ENCODE measurements around the gene KIF26A.

KIF26A gene

GRCh38 chr14:104144453-104144790 lies 6.0 kb downstream of the KIF26A start:
- peaks cover 6% of the 10 kb centered on the region; the same call in 1 of the 2 replicates for H3K4me1 ChIP-seq
- no peaks in the 10 kb centered on the region for H3K36me3 ChIP-seq (replicated peaks)
- H3K4me3 ChIP-seq: no peak overlapping the region

GRCh38 chr14:104144911-104145825 lies 6.8 kb downstream of the KIF26A start:
- no peaks in the 10 kb centered on the region for H3K36me3 ChIP-seq (replicated peaks)
- peaks cover 8% of the 10 kb centered on the region for H3K4me1 ChIP-seq
- in situ Hi-C loops (cut with MboI; ENCODE audit: low sequenced_read_pairs): no loop called here

More at GRCh38 chr14:104144453-104144790, 6.0 kb downstream of the KIF26A start:
- in situ Hi-C loops (cut with MboI; ENCODE audit: low sequenced_read_pairs): no loop called here
- no peaks in the 10 kb centered on the region for H3K9me3 ChIP-seq
- no peak for DNase-seq (ENCODE audit: low spot score in 2 of 2)
- no peaks in the 10 kb centered on the region for H3K27me3 ChIP-seq (ENCODE audit: low read depth)

GRCh38 chr14:104145826-104146601 lies 7.6 kb downstream of the KIF26A start:
- no peaks in the 10 kb centered on the region for H3K9me3 ChIP-seq
- in situ Hi-C loops (cut with MboI; ENCODE audit: low sequenced_read_pairs): no loop called here
- H3K27me3 ChIP-seq (ENCODE audit: low read depth): no peaks in the 10 kb centered on the region
- no peak overlapping the region for H3K4me3 ChIP-seq
- peak in 1 of 2 experiments; percentile 4 for DNase-seq (ENCODE audit: low spot score in 2 of 2)
- peaks cover 8% of the 10 kb centered on the region for H3K4me1 ChIP-seq
- H3K36me3 ChIP-seq (replicated peaks): no peaks in the 10 kb centered on the region

More at GRCh38 chr14:104144911-104145825, 6.8 kb downstream of the KIF26A start:
- no peak overlapping the region for H3K4me3 ChIP-seq
- no peaks in the 10 kb centered on the region for H3K9me3 ChIP-seq
- peak in 1 of 2 experiments; percentile 7 for DNase-seq (ENCODE audit: low spot score in 2 of 2)
- H3K27me3 ChIP-seq (ENCODE audit: low read depth): no peaks in the 10 kb centered on the region

- DNase-seq (ENCODE audit: low spot score in 2 of 2): peak in 1 of 2 experiments; percentile 6
- in situ Hi-C loops (cut with MboI; ENCODE audit: low sequenced_read_pairs): no loop called here
- H3K9me3 ChIP-seq: no peaks in the 10 kb centered on the region
- H3K4me1 ChIP-seq: peaks cover 8% of the 10 kb centered on the region
- H3K36me3 ChIP-seq (replicated peaks): no peaks in the 10 kb centered on the region
- H3K4me3 ChIP-seq: no peak overlapping the region
- no peaks in the 10 kb centered on the region for H3K27me3 ChIP-seq (ENCODE audit: low read depth)
Observed at GRCh38 chr14:104146651-104147345, 8.4 kb downstream of the KIF26A start.

GRCh38 chr14:104147346-104148125 lies 9.1 kb downstream of the KIF26A start:
- no peak overlapping the region for H3K4me3 ChIP-seq
- no peaks in the 10 kb centered on the region for H3K9me3 ChIP-seq
- H3K4me1 ChIP-seq: peaks cover 8% of the 10 kb centered on the region
- in situ Hi-C loops (cut with MboI; ENCODE audit: low sequenced_read_pairs): no loop called here
- peaks cover 3% of the 10 kb centered on the region; the same call in 1 of the 2 replicates for H3K36me3 ChIP-seq (replicated peaks)
- H3K27me3 ChIP-seq (ENCODE audit: low read depth): no peaks in the 10 kb centered on the region
- DNase-seq (ENCODE audit: low spot score in 2 of 2): no peak

- Histone ChIP-seq H3K4me1 (peaks cover 8% of the 10 kb centered on the region), H3K27me3 (ENCODE audit: low read depth) (no peaks in the 10 kb centered on the region), H3K36me3 (replicated peaks) (peaks cover 3% of the 10 kb centered on the region; the same call in 1 of the 2 replicates), H3K9me3 (no peaks in the 10 kb centered on the region), H3K4me3 (no peak overlapping the region)
- in situ Hi-C loops (cut with MboI; ENCODE audit: low sequenced_read_pairs): no loop called here
- no peak for DNase-seq (ENCODE audit: low spot score in 2 of 2)
Observed at GRCh38 chr14:104148433-104149277, 10.3 kb downstream of the KIF26A start.

- peaks cover 8% of the 10 kb centered on the region for H3K4me1 ChIP-seq
- no peak for DNase-seq (ENCODE audit: low spot score in 2 of 2)
- in situ Hi-C loops (cut with MboI; ENCODE audit: low sequenced_read_pairs): no loop called here
- H3K27me3 ChIP-seq (ENCODE audit: low read depth): no peaks in the 10 kb centered on the region
- no peak overlapping the region for H3K4me3 ChIP-seq
- H3K36me3 ChIP-seq (replicated peaks): peaks cover 3% of the 10 kb centered on the region; the same call in 1 of the 2 replicates
- H3K9me3 ChIP-seq: no peaks in the 10 kb centered on the region
Observed at GRCh38 chr14:104149278-104149595, 10.8 kb downstream of the KIF26A start.

- Histone ChIP-seq H3K4me3 (no peak overlapping the region), H3K27me3 (ENCODE audit: low read depth) (no peaks in the 10 kb centered on the region), H3K9me3 (no peaks in the 10 kb centered on the region), H3K4me1 (peaks cover 8% of the 10 kb centered on the region), H3K36me3 (replicated peaks) (peaks cover 3% of the 10 kb centered on the region; the same call in 1 of the 2 replicates)
- in situ Hi-C loops (cut with MboI; ENCODE audit: low sequenced_read_pairs): no loop called here
- DNase-seq (ENCODE audit: low spot score in 2 of 2): peak; percentile 29 to 70
Observed at GRCh38 chr14:104149617-104150135, 11.3 kb downstream of the KIF26A start.

- Histone ChIP-seq H3K4me3 (no peak overlapping the region), H3K4me1 (peaks cover 8% of the 10 kb centered on the region), H3K36me3 (replicated peaks) (peaks cover 3% of the 10 kb centered on the region; the same call in 1 of the 2 replicates), H3K9me3 (no peaks in the 10 kb centered on the region), H3K27me3 (ENCODE audit: low read depth) (no peaks in the 10 kb centered on the region)
- peak; percentile 7 to 70 for DNase-seq (ENCODE audit: low spot score in 2 of 2)
- in situ Hi-C loops (cut with MboI; ENCODE audit: low sequenced_read_pairs): no loop called here
Observed at GRCh38 chr14:104150136-104151025, 12.0 kb downstream of the KIF26A start.

GRCh38 chr14:104151026-104151381 lies 12.6 kb downstream of the KIF26A start:
- DNase-seq (ENCODE audit: low spot score in 2 of 2): no peak
- in situ Hi-C loops (cut with MboI; ENCODE audit: low sequenced_read_pairs): no loop called here
- Histone ChIP-seq H3K4me1 (peaks cover 8% of the 10 kb centered on the region), H3K36me3 (replicated peaks) (peaks cover 3% of the 10 kb centered on the region; the same call in 1 of the 2 replicates), H3K27me3 (ENCODE audit: low read depth) (no peaks in the 10 kb centered on the region), H3K9me3 (no peaks in the 10 kb centered on the region), H3K4me3 (no peak overlapping the region)

- peaks cover 3% of the 10 kb centered on the region; the same call in 1 of the 2 replicates for H3K36me3 ChIP-seq (replicated peaks)
- H3K4me3 ChIP-seq: no peak overlapping the region
- peaks cover 8% of the 10 kb centered on the region for H3K4me1 ChIP-seq
- H3K27me3 ChIP-seq (ENCODE audit: low read depth): no peaks in the 10 kb centered on the region
- no peaks in the 10 kb centered on the region for H3K9me3 ChIP-seq
- no peak for DNase-seq (ENCODE audit: low spot score in 2 of 2)
- in situ Hi-C loops (cut with MboI; ENCODE audit: low sequenced_read_pairs): no loop called here
Observed at GRCh38 chr14:104151566-104152245, 13.3 kb downstream of the KIF26A start.
